Large intestine (tissue), 12 donors: ENCODE results near the gene H2BW1. TPM values are rescaled to one million over a fixed set of nuclear protein-coding genes. Genes with fewer than 3 reads are reported as not detected.
"Not testable (repeated sequence)": the region's sequence is repeated elsewhere in the genome, so short reads cannot be mapped to it uniquely, and the experiment has no call there.

ENCODE experiments used
- DNase-seq, 2 donors: peaks; one replicate each; pipeline versions ENCODE4 v3.0.0 to v3.0.0-alpha.2; 2013
- H3K27ac ChIP-seq: one replicate; pipeline ENCODE4 v1.5.1; 2013; ENCODE audit warnings: low read length
- H3K27me3 ChIP-seq: 2 replicates; pipeline ENCODE4 v1.6.1; 2013; ENCODE audit warnings: low read length; ENCODE audit not compliant: control insufficient read depth, insufficient read depth
- H3K36me3 ChIP-seq: 2 replicates; pipeline ENCODE4 v1.6.1; 2013; ENCODE audit warnings: low read length; ENCODE audit not compliant: control insufficient read depth, insufficient read depth
- H3K4me1 ChIP-seq: one replicate; pipeline ENCODE4 v1.6.1; 2013; ENCODE audit warnings: low read length; ENCODE audit not compliant: control insufficient read depth, insufficient read depth
- H3K4me3 ChIP-seq: one replicate; pipeline ENCODE4 v1.5.1; 2013; ENCODE audit warnings: low read length
- H3K9me3 ChIP-seq: one replicate; pipeline ENCODE4 v1.6.1; 2013; ENCODE audit warnings: mild to moderate bottlenecking, low read depth, low read length, moderate library complexity; ENCODE audit not compliant: control insufficient read depth
- WGBS: methylation state at CpG from one replicate; pipeline ENCODE4 v1.1.5; 2013; ENCODE audit warnings: low lambda C conversion rate; ENCODE audit not compliant: insufficient coverage; 5-methylcytosine and 5-hydroxymethylcytosine counted together
- long read RNA-seq, 11 donors: transcript quantifications; one replicate each; lab custom pipeline, GENCODE V29; 2026
- polyA plus RNA-seq: library from polyadenylated mRNA; unstranded; fragments of 120-200 nt; gene quantifications from one replicate; pipeline ENCODE4 v1.2.1, GENCODE V29; 2013

H2BW1 gene, protein sequence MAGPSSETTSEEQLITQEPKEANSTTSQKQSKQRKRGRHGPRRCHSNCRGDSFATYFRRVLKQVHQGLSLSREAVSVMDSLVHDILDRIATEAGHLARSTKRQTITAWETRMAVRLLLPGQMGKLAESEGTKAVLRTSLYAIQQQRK
- not detected for polyA plus RNA-seq
- long read RNA-seq, donor 1 = 0 reads
- long read RNA-seq, donor 2 = 0 reads
- long read RNA-seq, donor 3 = 0 reads
- long read RNA-seq, donor 4 = 0 reads
- long read RNA-seq, donor 5 = 0 reads
- long read RNA-seq, donor 6 = 0 reads
- long read RNA-seq, donor 7 = 0 reads
- long read RNA-seq, donor 8 = 0 reads
- long read RNA-seq, donor 9 = 0 reads
- long read RNA-seq, donor 10 = 0 reads
- long read RNA-seq, donor 11 = 0 reads

DNA sequence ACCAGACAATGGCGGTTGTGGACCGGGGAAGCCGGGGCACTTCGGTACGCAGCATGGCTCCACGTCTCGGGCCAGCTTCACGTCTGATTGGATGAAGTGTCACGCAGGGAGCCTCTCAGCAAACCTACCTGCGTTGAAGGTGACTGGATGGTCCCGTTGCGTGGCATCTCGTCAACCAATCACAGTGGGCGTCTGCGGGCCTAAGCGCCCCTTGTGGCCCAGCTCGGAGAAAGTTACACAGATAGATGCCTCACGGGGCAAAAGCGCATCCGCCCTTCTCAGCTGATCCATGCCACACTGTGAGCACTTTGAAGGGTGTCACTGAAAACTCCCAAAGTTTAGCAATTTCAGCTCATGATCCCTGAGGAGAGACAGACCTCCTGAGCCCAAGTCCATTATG is at the start of gene H2BW1:
TSS of gene H2BW1 (minus strand) at position 103 of the 400 bp plus-strand sequence. CDS start 132 bp downstream, outside the sequence.
- H3K36me3 ChIP-seq = no peaks in the 10 kb centered on the region
- no peak within 1 kb of the TSS for H3K4me3 ChIP-seq
- no peaks in the 10 kb centered on the region for H3K9me3 ChIP-seq
- no CpG with 5 or more reads among the region's 20 CpGs for WGBS
- DNase-seq = no peak
- H3K27ac ChIP-seq = no peak within 1 kb of the TSS
- H3K27me3 ChIP-seq = no peaks in the 10 kb centered on the region
- no peaks in the 10 kb centered on the region for H3K4me1 ChIP-seq

DNA sequence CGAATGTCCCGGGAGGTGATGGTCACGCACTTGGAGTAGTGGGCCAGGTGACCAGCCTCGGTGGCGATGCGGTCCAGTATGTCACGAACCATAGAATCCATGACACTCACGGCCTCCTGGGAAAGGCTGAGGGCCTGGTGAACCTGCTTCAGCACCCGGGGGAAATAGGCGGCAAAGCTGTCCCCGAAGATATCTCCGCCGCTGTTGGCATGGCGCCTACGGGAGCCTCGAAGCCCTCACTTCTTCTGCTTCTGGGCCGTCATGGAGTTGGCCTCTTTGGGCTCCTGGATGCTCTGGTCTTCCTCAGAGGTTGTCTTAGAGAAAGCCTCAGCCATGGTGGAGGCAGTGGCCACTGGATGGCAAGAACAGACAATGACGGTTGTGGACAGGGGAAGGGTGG is 49.1 kb upstream of the H2BW1 start:
- not testable (repeated sequence) for H3K27me3 ChIP-seq, H3K9me3 ChIP-seq, DNase-seq, H3K4me1 ChIP-seq, H3K36me3 ChIP-seq, H3K27ac ChIP-seq, H3K4me3 ChIP-seq
- WGBS = no CpG with 5 or more reads among the region's 18 CpGs

DNA sequence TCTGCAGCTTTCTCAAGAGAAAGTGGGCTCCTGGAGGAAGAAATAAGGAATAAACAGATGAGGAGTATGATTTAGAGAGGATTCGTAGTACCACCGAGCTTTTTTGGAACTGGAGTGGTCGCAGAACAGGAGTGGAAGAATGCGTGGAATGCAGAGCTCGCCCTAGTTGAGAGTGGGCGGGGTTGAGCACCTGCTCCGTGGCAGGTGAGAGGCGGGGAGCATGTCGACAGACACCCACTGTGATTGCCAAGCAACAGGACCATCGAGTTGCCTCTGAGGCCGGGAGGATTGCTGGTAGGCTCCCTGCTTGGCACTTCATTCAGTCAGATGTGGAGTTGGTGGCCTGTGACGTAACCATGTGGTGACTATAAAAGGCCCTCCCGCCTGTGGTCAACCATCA is 41.4 kb upstream of the H2BW1 start:
- not testable (repeated sequence) for DNase-seq, H3K9me3 ChIP-seq, H3K4me3 ChIP-seq, H3K27me3 ChIP-seq, H3K27ac ChIP-seq, H3K4me1 ChIP-seq, H3K36me3 ChIP-seq
- no CpG with 5 or more reads among the region's 13 CpGs for WGBS

- Histone ChIP-seq H3K9me3 (no peaks in the 10 kb centered on the region), H3K27ac (no peak overlapping the region), H3K4me1 (no peaks in the 10 kb centered on the region), H3K4me3 (no peak overlapping the region), H3K36me3 (no peaks in the 10 kb centered on the region), H3K27me3 (no peaks in the 10 kb centered on the region)
- DNase-seq = no peak
- 100% methylated on average over 2 of the region's 13 CpGs for whole genome bisulfite sequencing
Measured at GRCh38 chrX:104047171-104047570, 33.7 kb upstream of the H2BW1 start.

DNA sequence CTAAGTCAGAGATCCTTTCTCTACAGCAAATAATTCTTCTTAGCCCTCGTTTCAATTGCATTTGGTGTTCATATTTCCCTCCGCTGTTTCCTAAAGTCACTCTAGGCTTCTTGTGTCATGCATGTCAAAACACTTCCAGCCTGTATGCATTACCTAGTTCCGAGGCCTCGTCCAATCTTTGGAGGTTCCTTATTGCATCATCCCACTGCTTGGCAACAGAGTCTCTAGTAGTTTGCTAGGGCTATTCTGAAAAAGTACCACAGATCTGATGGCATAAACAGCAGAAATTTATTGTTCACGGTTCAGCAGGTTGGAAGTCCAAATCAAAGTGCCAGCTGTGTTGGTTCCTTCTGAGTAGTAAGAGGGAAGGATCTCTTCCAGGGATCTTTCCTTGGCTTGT is 32.1 kb upstream of the H2BW1 start:
- no CpG with 5 or more reads among the region's 5 CpGs for WGBS
- Histone ChIP-seq H3K4me3 (no peak overlapping the region), H3K27me3 (no peaks in the 10 kb centered on the region), H3K27ac (no peak overlapping the region), H3K4me1 (no peaks in the 10 kb centered on the region), H3K9me3 (no peaks in the 10 kb centered on the region), H3K36me3 (no peaks in the 10 kb centered on the region)
- no peak for DNase-seq

GRCh38 chrX:104041003-104041402 is 27.5 kb upstream of the H2BW1 start:
- Histone ChIP-seq H3K4me1 (no peaks in the 10 kb centered on the region), H3K36me3 (no peaks in the 10 kb centered on the region), H3K9me3 (no peaks in the 10 kb centered on the region), H3K4me3 (no peak overlapping the region), H3K27ac (no peak overlapping the region), H3K27me3 (no peaks in the 10 kb centered on the region)
- DNase-seq = no peak
- WGBS = no CpG with 5 or more reads among the region's 4 CpGs

DNA sequence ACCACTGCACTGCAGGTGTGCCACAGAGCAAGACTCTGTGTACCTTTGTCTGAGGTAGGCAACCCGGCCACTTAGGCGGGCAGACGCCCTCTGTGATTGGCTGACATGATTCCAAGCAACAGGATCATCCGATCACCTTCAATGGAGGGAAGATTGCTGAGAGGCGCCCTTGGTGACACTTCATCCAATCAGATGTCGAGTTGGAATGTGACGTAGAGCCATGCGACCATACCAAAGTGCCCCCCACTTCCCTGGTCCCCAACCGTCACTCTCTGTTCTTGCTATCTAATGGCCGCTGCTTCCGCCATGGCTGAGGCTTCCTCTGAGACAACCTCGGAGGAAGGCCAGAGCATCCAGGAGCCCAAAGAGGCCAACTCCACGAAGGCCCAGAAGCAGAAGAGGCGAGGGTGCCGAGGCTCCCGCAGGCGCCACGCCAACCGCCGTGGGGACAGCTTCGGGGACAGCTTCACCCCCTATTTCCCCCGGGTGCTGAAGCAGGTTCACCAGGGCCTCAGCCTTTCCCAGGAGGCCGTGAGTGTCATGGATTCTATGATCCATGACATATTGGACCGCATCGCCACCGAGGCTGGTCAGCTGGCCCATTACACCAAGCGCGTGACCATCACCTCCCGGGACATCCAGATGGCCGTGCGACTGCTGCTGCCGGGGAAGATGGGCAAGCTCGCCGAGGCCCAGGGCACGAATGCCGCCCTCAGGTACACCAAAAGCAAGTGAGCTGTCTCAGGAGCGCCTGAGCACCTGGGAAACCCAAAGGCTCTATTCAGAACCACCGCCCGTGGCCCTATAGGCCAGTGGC is 26.4 kb upstream of the H2BW1 start, which contains the start of gene H2BW2:
TSS of gene H2BW2 (plus strand) at position 268 of the 817 bp plus-strand sequence. CDS start at position 307, 39 bp downstream.
- no CpG with 5 or more reads among the region's 39 CpGs for WGBS
- H3K4me1 ChIP-seq = no peaks in the 10 kb centered on the region
- H3K27ac ChIP-seq = no peak within 1 kb of the TSS
- no peaks in the 10 kb centered on the region for H3K9me3 ChIP-seq
- no peaks in the 10 kb centered on the region for H3K27me3 ChIP-seq
- H3K36me3 ChIP-seq = no peaks in the 10 kb centered on the region
- no peak within 1 kb of the TSS for H3K4me3 ChIP-seq
- no peak for DNase-seq

DNA sequence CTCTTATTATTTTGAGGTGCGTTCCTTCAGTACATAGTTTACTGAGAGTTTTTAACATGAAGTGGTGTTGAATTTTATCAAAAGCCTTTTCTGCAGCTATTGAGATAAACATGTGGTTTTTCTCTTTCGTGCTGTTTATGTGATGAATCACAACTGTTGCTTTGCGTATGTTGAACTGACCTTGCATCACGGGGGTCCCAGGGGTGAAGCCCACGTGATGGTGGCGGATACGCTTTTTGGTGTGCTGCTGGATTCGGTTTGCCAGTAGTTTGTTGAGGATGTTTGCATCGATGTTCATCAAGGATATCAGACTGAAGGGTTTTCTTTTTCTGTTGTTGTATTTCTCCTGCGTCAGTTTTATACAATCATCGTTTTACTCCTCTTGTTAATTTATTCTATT is 4.6 kb upstream of the H2BW1 start:
- no peak for DNase-seq
- Histone ChIP-seq H3K27me3 (no peaks in the 10 kb centered on the region), H3K27ac (no peak overlapping the region), H3K4me3 (no peak overlapping the region), H3K4me1 (no peaks in the 10 kb centered on the region), H3K9me3 (no peaks in the 10 kb centered on the region), H3K36me3 (no peaks in the 10 kb centered on the region)
- 100% methylated on average over 2 of the region's 11 CpGs for WGBS

GRCh38 chrX:104015576-104015975 is 2.1 kb upstream of the H2BW1 start:
- 80% methylated on average over 1 of the region's 8 CpGs for WGBS

GRCh38 chrX:104013158-104013557 is 350 bp downstream of the H2BW1 start:
- no CpG with 5 or more reads among the region's 24 CpGs for WGBS
- H3K36me3 ChIP-seq = no peaks in the 10 kb centered on the region
- no peak for DNase-seq
- H3K9me3 ChIP-seq = no peaks in the 10 kb centered on the region
- no peaks in the 10 kb centered on the region for H3K27me3 ChIP-seq
- no peak overlapping the region for H3K4me3 ChIP-seq
- no peak overlapping the region for H3K27ac ChIP-seq
- no peaks in the 10 kb centered on the region for H3K4me1 ChIP-seq

More at GRCh38 chrX:104015576-104015975, 2.1 kb upstream of the H2BW1 start:
- not testable (repeated sequence) for DNase-seq, H3K27ac ChIP-seq, H3K4me3 ChIP-seq, H3K36me3 ChIP-seq, H3K4me1 ChIP-seq, H3K9me3 ChIP-seq, H3K27me3 ChIP-seq
